Smooth muscle cell of the coronary artery (primary cell): ENCODE results near the gene PATE3. TPM values are rescaled to one million over a fixed set of nuclear protein-coding genes. Genes with fewer than 3 reads are reported as not detected.

Experiments used
- total RNA-seq: library from RNA; depleted of rRNA; stranded (reverse); fragments of >200 nt; gene quantifications from 2 replicates; pipeline ENCODE4 v1.2.3, GENCODE V29; 2014; ENCODE audit warnings: low replicate concordance

The PATE3 gene
- not detected in 2 replicates for total RNA-seq

GRCh38 chr11:125787827-125788226 lies at the start of gene PATE3:
Gene PATE3 (plus strand): TSS chr11:125788127. CDS start chr11:125788152, 25 bp downstream.

DNA sequence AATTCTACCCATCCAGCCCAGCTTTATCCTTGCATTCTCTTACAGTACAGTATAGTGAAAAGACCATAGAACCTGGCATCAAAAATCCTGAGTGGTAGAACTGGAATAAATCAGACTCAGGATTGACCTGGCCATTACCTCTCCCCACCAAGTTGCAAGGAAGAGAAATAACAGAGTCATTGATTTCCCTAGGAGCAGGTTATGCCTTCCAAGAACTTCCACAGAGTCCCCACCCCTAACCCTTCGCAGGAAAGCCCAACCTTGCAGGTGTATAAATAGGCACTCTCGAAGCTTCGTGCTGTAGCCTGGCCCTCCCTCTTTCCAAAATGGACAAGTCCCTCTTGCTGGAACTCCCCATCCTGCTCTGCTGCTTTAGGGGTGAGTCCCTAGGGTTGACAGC lies 41.9 kb upstream of the PATE3 start, which contains the start of gene PATE1:
Gene PATE1, plus strand, starts transcription at position 301 of the 400 bp plus-strand sequence. Its CDS starts 26 bp downstream, at position 327.

DNA sequence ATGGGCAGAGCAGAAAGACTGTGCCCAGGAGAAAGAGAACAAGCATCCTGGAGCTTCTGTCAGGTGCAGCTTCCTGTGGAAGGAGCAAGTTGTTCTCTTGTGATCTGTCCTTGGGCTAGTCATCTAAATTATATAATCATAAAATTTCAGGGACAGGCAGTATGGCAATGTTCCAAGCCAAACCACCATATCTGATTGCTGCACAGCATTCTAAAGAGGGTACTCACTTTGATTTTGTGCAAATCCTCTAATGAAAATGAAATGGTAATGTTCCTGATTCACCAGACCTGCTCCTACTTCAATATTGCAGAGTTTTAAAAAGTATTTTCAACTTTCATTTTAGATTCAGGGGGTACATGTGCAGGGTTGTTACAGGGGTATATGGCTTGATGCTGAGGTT lies 9.2 kb upstream of the PATE3 start, which contains the start of gene PATE2:
Gene PATE2, minus strand, starts transcription at position 101 of the 400 bp plus-strand sequence. Its CDS starts 55 bp downstream, at position 46.

GRCh38 chr11:125833016-125833415 lies 45.1 kb downstream of the PATE3 start, which contains the start of gene PATE4:
Gene PATE4 (plus strand): TSS chr11:125833316. CDS start chr11:125833360, 44 bp downstream.

Other genes starting within 250 kb of the PATE3 start
- 76.6 and 98.1 TPM in 2 replicates for gene EI24, start 218.7 kb upstream of the PATE3 start, total RNA-seq
- gene STT3A, start 195.3 kb upstream of the PATE3 start, total RNA-seq = 245 and 789 TPM in 2 replicates
- 14.2 and 16.1 TPM in 2 replicates for gene CHEK1, start 163.0 kb upstream of the PATE3 start, total RNA-seq
- not detected in 2 replicates for gene ACRV1, start 107.3 kb upstream of the PATE3 start, total RNA-seq
- gene PATE1, start 41.8 kb upstream of the PATE3 start, total RNA-seq = not detected in 2 replicates
- gene PATE2, start 9.3 kb upstream of the PATE3 start, total RNA-seq = 0.15 TPM in 1 of 2 replicates, not detected in the other
- gene PATE4, start 45.2 kb downstream of the PATE3 start, total RNA-seq = not detected in 2 replicates
- gene HYLS1, start 99.5 kb downstream of the PATE3 start, total RNA-seq = 3.0 and 4.0 TPM in 2 replicates
- gene PUS3, start 115.1 kb downstream of the PATE3 start, total RNA-seq = 10.9 and 12.1 TPM in 2 replicates
- gene DDX25, start 116.4 kb downstream of the PATE3 start, total RNA-seq = 0.12 TPM in 1 of 2 replicates, not detected in the other
- not detected in 2 replicates for gene VSIG10L2, start 157.9 kb downstream of the PATE3 start, total RNA-seq